Right lobe of liver (tissue), 6 donors: ENCODE data around the gene LHFPL2. TPM values are rescaled to one million over a fixed set of nuclear protein-coding genes. Genes with fewer than 3 reads are reported as not detected.

Experiments used
- ATAC-seq, 4 donors: fragments of 200-7000 bp; cut with Tn5 transposase; one replicate each; pipeline ENCODE4 v1.9.1; 2020; ENCODE audit warnings: mild to moderate bottlenecking in 4 of 4, moderate library complexity in 4 of 4
- DNase-seq, 3 donors: peaks; one replicate each; pipeline ENCODE4 v3.0.0-alpha.2; 2020
- H3K27ac ChIP-seq, 3 donors: fragments of 200-600 bp; one replicate each; pipeline ENCODE4 v1.8.0; 2022
- H3K27me3 ChIP-seq, 2 donors: fragments of 200-600 bp; one replicate each; pipeline ENCODE4 v1.8.0; 2022
- H3K36me3 ChIP-seq, 4 donors: fragments of 200-600 bp; sonication (generic) in 1 of 4; one replicate each; pipeline versions ENCODE4 v1.5.1 to v1.8.0; 2017 to 2022; ENCODE audit warnings: control low read depth in 1 of 4
- H3K4me1 ChIP-seq, 4 donors: fragments of 200-600 bp; sonication (generic) in 1 of 4; one replicate each; pipeline versions ENCODE4 v1.5.1 to v1.8.0; 2017 to 2022; ENCODE audit warnings: control low read depth in 1 of 4
- H3K4me3 ChIP-seq, 3 donors: fragments of 200-600 bp; one replicate each; pipeline ENCODE4 v1.8.0; 2022
- H3K9me3 ChIP-seq, 4 donors: fragments of 200-600 bp; sonication (generic) in 1 of 4; one replicate each; pipeline versions ENCODE4 v1.5.1 to v1.8.0; 2017 to 2022; ENCODE audit warnings: control low read depth in 1 of 4
- CTCF ChIP-seq, 4 donors: fragments of 200-600 bp in 3 of 4; fragments of 450-650 bp in 1 of 4; IDR thresholded peaks; one replicate each; pipeline versions ENCODE4 v1.5.1 to v1.8.0; 2016 to 2022; ENCODE audit warnings: antibody characterized with exemption in 4 of 4, mild to moderate bottlenecking in 2 of 4
- POLR2A ChIP-seq: fragments of 450-650 bp; IDR thresholded peaks from one replicate; pipeline ENCODE4 v1.6.1; 2017; ENCODE audit warnings: antibody characterized with exemption, mild to moderate bottlenecking
- WGBS: methylation state at CpG from one replicate; pipeline ENCODE4 v1.1.6; 2018; ENCODE audit warnings: low coverage, low lambda C conversion rate; ENCODE audit not compliant: insufficient coverage; ENCODE audit errors: missing lambda C conversion rate; 5-methylcytosine and 5-hydroxymethylcytosine counted together
- intact Hi-C, 2 donors: fragments of 100-400 bp; cut with DNase I; formaldehyde crosslinking; loops; one replicate each; pipeline versions ENCODE4 v1.11.2 to v1.14.1; 2022
- total RNA-seq, 6 experiments: library from RNA; depleted of rRNA in 2 of 6; stranded (reverse); fragments of >200 nt in 2 of 6; fragmentation: NEBNext Ultra II Directional in 3 of 6; extraction: Animal tissue kit (Norgen Biotek cat#: 25700) in 3 of 6; gene quantifications; one replicate each; pipeline versions ENCODE4 v1.1.0 to v1.2.4, GENCODE V29; 2016 to 2023
- donor health status: DM: no; HTN: yes; CAD: no.
- donor health status: DM: no; HTN: no; CAD: no.
- donor health status: DM: no; HTN: no; CAD: no.
- donor health status: DM: no; HTN: yes; CAD: no.
- donor health status: DM: no; HTN: yes; CAD: no.

The LHFPL2 gene
- total RNA-seq, 6 experiments from 2014 or later = 2.6 to 11.8 (median 4.3) TPM

GRCh38 chr5:78602400-78602799 lies 46.2 kb downstream of the LHFPL2 start:
- DNase-seq (no peak), ATAC-seq (no peak)
- WGBS = 60% methylated on average over 2 of the region's 2 CpGs
- Histone ChIP-seq H3K27me3 (no peaks in the 10 kb centered on the region), H3K36me3 (no peaks in the 10 kb centered on the region), H3K9me3 (no peaks in the 10 kb centered on the region), H3K4me1 (no peaks in the 10 kb centered on the region), H3K4me3 (no peak overlapping the region), H3K27ac (no peak overlapping the region)
- intact Hi-C loops = no loop called here
- no peak for TF ChIP-seq CTCF (IDR thresholded peaks at IDR 0.05)
- TF ChIP-seq POLR2A = no peak

DNA sequence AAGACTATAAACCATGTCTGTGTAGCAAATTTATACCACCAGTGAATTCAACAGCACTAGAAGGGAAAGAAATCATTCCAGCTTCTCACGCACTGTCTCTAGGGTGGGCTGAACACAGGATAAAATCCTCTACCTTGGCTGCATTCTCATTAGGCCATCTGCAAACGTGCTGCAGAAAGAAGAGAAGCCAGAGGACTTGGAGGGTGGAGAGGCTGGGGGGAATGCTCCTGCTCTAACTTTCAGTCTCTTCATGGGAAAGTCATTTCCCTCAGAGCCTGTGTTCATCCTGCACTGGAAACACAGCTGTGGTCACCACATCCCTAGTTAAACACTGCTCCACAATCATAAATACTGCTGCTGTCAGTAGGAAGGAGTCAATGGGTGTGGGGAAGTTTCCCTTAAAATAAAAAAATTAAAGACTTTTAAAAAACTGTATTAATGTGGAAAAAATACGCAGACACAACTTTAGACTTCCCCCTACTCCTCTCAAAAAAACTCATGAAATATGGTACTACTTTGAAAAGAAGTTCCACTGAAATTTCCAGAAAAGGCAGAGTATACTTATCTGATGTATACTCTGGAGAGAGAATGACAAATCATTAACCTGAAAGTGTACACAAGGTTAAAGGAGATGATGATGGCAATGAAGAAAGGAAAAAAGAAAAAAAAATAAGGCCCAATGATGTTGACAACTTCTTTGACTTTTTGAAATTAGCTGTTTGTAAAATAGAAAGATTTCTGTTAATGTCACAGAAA lies 46.8 kb downstream of the LHFPL2 start:
- H3K36me3 ChIP-seq = no peaks in the 10 kb centered on the region
- H3K4me1 ChIP-seq = no peaks in the 10 kb centered on the region
- ATAC-seq = no peak
- no peak for TF ChIP-seq POLR2A
- TF ChIP-seq CTCF (IDR thresholded peaks at IDR 0.05) = no peak
- 84% methylated on average over 3 of the region's 3 CpGs for WGBS
- DNase-seq = no peak
- intact Hi-C loops = no loop called here
- H3K4me3 ChIP-seq = no peak overlapping the region
- no peaks in the 10 kb centered on the region for H3K9me3 ChIP-seq
- no peak overlapping the region for H3K27ac ChIP-seq
- H3K27me3 ChIP-seq = no peaks in the 10 kb centered on the region

DNA sequence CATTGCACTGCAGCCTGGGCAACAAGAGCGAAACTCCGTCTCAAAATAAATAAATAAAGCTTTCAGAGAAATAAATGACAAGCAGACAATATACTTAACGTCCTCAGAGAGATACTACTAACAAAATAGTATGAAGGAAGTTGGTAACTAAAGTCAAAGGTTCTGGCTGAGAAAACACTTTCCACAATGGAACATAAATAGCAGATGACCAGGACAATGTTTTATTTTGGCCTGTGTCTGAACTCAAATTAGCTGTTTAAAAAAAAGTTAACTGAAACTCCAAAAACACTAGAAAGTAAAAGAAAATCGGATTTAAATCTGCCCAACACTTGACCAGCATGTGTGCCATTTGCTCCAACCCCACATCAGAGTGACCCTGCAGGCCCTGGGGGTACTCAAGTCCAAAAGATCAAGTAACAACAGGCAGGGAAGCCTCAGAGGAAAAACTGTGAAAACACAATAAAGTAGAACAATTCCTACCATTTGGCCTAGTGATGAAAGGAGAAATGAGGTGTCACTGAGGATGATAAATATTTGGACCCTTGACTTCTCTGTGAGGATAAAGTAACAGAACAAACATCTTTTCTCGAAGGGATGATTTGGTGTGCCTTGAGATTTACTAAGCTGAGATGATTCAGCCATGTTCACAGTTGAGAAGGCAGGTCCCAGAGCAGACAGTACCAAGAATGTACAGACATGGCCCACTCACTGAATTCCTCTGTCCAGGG lies 47.7 kb downstream of the LHFPL2 start:
- ATAC-seq (no peak), DNase-seq (no peak)
- 72% methylated on average over 5 of the region's 5 CpGs for WGBS
- Histone ChIP-seq H3K36me3 (no peaks in the 10 kb centered on the region), H3K4me3 (no peak overlapping the region), H3K9me3 (no peaks in the 10 kb centered on the region), H3K4me1 (no peaks in the 10 kb centered on the region), H3K27me3 (no peaks in the 10 kb centered on the region), H3K27ac (no peak overlapping the region)
- intact Hi-C loops = no loop called here
- TF ChIP-seq CTCF (IDR thresholded peaks at IDR 0.05) (no peak), POLR2A (no peak)

- Histone ChIP-seq H3K27ac (no peak overlapping the region), H3K9me3 (no peaks in the 10 kb centered on the region), H3K27me3 (no peaks in the 10 kb centered on the region), H3K4me1 (no peaks in the 10 kb centered on the region), H3K4me3 (no peak overlapping the region), H3K36me3 (no peaks in the 10 kb centered on the region)
- TF ChIP-seq POLR2A = no peak
- TF ChIP-seq CTCF (IDR thresholded peaks at IDR 0.05) = no peak
- DNase-seq (no peak), ATAC-seq (no peak)
- 80% methylated on average over 7 of the region's 9 CpGs for WGBS
- intact Hi-C loops = no loop called here
Observed at GRCh38 chr5:78598973-78599372, 49.6 kb downstream of the LHFPL2 start.
